GM10248 (cell line): ENCODE results near the gene ZNF438.

ENCODE experiments used
- CTCF ChIA-PET: fragments of 300-600 bp; sonication (Branson Sonifier 250); formaldehyde crosslinking; extraction: SDS; loops from one replicate; lab custom pipeline; 2021; ENCODE audit warnings: antibody characterized with exemption; lab: Yijun Ruan, JAX
- POLR2A ChIA-PET: fragments of 350-650 bp; sonication (Branson Sonifier 250); formaldehyde crosslinking; extraction: SDS; loops from one replicate; lab custom pipeline; 2020; ENCODE audit warnings: antibody characterized with exemption; lab: Yijun Ruan, JAX
- DNase-seq: peaks from one replicate; pipeline ENCODE4 v3.0.0; 2012; ENCODE audit errors: extremely low spot score
- TF ChIP-seq, protein P1 (sequence below): IDR thresholded peaks from 2 replicates; pipeline ENCODE4 v1.5.1; 2012; ENCODE audit warnings: mild to moderate bottlenecking, low read depth; ENCODE audit errors: extremely low read depth, missing control alignments, control extremely low read depth

ZNF438 gene

GRCh38 chr10:30830315-30831230 lies 201.1 kb downstream of the ZNF438 start:
- TF ChIP-seq, protein P1, sequence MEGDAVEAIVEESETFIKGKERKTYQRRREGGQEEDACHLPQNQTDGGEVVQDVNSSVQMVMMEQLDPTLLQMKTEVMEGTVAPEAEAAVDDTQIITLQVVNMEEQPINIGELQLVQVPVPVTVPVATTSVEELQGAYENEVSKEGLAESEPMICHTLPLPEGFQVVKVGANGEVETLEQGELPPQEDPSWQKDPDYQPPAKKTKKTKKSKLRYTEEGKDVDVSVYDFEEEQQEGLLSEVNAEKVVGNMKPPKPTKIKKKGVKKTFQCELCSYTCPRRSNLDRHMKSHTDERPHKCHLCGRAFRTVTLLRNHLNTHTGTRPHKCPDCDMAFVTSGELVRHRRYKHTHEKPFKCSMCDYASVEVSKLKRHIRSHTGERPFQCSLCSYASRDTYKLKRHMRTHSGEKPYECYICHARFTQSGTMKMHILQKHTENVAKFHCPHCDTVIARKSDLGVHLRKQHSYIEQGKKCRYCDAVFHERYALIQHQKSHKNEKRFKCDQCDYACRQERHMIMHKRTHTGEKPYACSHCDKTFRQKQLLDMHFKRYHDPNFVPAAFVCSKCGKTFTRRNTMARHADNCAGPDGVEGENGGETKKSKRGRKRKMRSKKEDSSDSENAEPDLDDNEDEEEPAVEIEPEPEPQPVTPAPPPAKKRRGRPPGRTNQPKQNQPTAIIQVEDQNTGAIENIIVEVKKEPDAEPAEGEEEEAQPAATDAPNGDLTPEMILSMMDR: no peak
- ChIA-PET CTCF (interaction anchor here (1.0 to 1.8 kb wide), 2 partner anchors 15 to 16 kb away, joined by 3 read pairs; no protein-coding TSS in a partner anchor), POLR2A (no interaction called here)
- no peak for DNase-seq

- TF ChIP-seq, protein P1: no peak
- DNase-seq: no peak
- ChIA-PET CTCF (interaction anchor here (0.7 kb wide), 1 partner anchor 15 kb away, joined by 3 read pairs; no protein-coding TSS in a partner anchor), POLR2A (no interaction called here)
Measured at GRCh38 chr10:30829901-30830300, 201.8 kb downstream of the ZNF438 start.

DNA sequence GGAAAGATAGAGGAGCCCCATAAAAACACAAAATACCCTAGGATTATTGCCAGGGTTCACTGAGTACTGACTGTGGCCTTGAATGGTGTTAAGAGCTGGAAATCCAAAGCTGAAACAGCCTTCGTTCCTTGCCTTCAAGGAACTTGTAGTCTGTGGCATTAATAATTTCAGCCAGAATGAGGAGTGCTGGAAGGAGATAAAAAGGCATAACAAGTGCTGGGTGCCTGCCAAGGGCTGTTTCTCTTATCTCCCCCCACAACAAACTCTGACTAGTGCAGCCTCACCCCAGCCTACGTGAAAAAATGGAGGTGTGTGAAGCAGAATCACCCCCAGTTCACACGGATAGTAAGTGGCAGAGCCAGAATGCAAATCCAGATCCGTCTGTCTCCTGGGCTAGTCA lies 203.0 kb downstream of the ZNF438 start:
- ChIA-PET POLR2A (no interaction called here), CTCF (no interaction called here)
- no peak for DNase-seq
- TF ChIP-seq, protein P1: no peak

GRCh38 chr10:30828164-30828563 lies 203.5 kb downstream of the ZNF438 start:
- ChIA-PET CTCF (no interaction called here), POLR2A (no interaction called here)
- DNase-seq: no peak
- TF ChIP-seq, protein P1: no peak

DNA sequence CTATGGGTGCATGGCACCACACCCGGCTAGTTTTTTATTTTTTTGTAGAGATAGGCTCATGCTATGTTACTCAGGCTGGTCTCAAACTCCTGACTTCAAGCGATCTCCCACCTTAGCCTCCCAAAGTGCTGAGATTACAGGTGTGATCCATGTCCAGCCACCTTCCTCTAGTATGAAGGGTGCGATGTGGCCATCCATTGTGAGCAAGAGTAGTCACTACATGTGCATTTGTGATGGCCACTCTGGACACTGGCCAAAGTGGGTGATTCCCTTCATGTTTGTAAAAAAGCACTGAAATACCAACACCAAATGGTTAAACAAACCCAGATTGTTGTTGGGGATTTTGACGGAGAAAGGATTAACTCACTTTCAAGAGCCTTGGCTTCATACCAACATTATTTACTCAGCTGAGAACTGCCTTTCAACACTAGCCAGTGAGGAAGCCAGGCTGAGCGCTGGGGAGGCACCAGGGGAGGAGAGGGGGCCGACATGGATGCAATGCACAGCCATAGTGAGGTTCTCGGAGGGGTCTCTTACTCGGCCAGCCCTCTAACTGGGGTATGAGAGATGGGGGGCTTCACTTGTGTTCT lies 204.0 kb downstream of the ZNF438 start:
- ChIA-PET CTCF (no interaction called here), POLR2A (no interaction called here)
- no peak for DNase-seq
- TF ChIP-seq, protein P1: no peak

- DNase-seq: no peak
- ChIA-PET POLR2A (no interaction called here), CTCF (no interaction called here)
- TF ChIP-seq, protein P1: no peak
Measured at GRCh38 chr10:30826679-30827078, 205.0 kb downstream of the ZNF438 start.
